Activated CD4-positive, alpha-beta T cell treated with anti-CD3 and anti-CD28 coated beads for 24 hours (primary cell): ENCODE data around the gene SMAP2.

Experiments used
- DNase-seq, 2 donors: peaks; one replicate each; pipeline ENCODE4 v3.0.0-alpha.2; 2020; ENCODE audit warnings: low read depth in 2 of 2

SMAP2 gene

DNA sequence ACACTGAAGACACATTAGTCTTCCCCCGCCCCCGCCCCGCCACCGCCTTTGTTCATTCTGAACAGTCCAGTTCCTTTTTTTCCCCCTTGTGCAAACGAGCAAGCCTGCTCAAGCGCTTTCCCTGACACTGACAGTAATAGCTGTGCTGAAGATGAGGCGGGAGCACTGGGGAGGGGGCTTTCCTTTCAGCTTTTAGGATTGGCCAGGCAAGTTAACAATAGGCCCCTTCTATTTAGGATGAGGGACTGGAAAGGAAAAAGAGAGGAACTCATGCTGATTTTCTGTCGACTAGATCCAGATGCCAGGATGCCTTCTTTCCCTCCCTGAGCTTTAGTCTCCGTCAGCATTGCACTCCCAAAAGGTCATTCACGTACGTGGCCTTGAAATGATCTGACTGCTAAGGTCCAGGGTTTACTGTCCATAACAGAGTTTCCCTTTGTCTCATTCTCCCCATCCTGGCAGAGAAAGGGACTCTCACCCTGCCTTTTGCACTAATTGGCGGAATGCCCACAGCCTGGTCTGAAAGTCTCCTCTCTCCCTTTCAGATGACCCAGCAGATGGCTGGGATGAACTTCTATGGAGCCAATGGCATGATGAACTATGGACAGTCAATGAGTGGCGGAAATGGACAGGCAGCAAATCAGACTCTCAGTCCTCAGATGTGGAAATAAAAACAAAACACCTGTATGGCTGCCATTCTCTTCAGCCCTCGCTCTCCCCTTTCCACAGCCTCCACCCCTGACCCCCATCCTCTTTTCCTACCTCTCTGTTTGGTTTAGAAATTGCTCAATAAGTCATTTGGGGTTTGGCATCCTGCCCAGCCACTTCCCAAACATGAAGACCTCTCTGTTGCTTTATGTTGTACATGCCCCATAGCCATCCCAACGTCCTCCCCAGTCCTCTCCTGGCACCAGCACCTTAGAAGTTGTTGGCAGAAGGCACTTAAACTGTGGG is 48.2 kb downstream of the SMAP2 start:
- DNase-seq: no peak

DNA sequence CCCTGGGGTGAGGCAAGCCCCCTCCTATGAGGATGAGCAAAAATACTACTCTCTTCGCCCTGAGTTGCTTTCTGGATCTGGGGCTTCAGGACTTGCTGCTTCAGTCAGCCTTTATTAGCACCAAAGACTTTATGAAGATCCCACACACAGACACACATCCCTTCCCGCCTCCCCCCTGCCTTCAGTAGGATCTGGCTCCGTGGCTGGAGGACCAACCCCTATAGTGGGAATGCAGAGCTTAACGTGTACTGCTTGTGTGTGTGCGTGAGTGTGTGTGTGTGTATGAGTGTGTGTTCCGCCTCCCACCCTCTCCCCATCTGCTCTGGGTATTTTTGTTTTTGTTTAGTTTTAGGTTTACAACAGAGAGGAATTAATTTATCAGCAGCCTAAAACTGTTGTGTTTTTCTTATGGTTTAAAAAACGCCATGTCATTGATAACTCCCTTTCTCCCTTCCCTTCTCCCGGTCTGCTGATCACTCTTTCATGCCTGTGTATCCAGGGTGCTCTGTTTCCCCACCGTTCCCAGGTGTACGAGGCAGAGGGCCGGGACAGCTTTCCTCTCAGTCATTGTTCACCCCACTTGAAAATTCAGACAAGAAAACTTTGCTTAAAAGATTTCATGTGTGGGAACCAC is 49.2 kb downstream of the SMAP2 start:
- no peak for DNase-seq

DNA sequence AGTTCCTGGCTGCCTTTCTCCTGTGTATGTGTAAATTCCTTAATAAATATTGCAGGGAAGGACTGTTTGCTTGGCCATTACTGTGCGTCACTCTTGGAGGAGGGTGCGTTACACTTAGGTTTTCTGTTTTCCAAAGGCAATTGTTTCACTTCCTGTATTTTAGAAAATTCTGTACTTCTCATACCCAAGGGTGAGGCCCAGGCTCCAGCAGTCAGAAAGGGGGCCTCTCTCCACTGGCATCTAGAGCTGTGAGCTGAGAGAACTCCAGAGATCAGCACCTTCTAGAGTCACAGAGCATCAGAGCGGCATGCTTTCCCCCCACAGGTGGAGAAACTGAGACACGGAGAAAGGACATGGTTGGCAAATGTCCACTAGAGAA is 49.7 kb downstream of the SMAP2 start:
- no peak for DNase-seq

GRCh38 chr1:40423951-40424618 is 50.6 kb downstream of the SMAP2 start:
- DNase-seq: no peak

- DNase-seq: no peak
These were observed 51.7 kb downstream of the SMAP2 start for GRCh38 chr1:40425198-40425597.

GRCh38 chr1:40431385-40431784 is 57.9 kb downstream of the SMAP2 start:
- no peak for DNase-seq

- no peak for DNase-seq
These were observed 59.3 kb downstream of the SMAP2 start for GRCh38 chr1:40432644-40433390.

GRCh38 chr1:40435471-40435870 is 61.9 kb downstream of the SMAP2 start:
- no peak for DNase-seq

DNA sequence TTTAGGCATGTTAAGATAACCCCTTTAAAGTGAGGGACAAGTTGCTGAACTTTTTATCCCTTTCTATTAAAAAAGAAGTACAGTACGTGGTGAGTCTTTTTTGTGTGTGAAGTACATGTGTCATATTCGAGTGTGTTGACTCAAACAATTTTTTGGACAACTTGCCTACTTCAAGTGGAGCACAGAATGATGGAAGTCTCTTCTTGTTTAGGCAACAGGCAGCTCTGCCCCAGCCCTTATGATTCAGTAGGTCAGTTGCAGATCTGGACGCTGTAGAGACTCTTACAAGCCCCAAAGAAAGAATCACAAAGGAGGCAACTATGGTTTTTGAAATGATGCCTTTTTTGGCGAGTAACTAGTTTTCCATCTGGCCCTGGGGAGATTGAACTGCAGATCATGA is 62.3 kb downstream of the SMAP2 start:
- no peak for DNase-seq

DNA sequence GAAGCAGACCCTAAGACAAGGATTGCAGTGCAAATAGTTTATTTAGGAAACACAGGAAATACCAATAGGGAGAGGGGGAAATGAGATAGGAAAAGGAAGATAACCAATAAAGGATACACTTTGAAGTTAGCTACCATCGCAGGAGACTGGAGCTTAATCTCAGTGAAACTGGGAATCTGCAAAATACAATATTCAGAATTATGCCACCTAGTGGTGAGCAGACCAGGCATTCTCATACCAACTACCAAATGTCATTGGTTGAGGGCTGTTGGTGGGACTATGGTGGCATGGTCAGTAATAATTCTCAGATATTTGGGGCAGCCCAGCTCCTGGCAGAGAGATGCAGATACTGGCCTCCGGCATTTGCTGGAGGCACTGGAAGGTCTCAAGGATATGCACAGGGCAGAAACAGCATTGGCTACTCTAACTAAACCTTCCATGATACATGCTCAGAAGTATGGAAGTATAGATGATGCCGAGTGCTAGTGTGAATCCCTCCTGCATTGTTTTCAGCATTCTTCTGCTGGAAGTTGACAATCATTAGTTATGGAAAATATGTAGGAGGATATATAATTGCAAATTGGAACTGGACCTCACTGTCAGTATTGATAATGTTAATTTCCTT is 65.0 kb downstream of the SMAP2 start:
- no peak for DNase-seq

DNA sequence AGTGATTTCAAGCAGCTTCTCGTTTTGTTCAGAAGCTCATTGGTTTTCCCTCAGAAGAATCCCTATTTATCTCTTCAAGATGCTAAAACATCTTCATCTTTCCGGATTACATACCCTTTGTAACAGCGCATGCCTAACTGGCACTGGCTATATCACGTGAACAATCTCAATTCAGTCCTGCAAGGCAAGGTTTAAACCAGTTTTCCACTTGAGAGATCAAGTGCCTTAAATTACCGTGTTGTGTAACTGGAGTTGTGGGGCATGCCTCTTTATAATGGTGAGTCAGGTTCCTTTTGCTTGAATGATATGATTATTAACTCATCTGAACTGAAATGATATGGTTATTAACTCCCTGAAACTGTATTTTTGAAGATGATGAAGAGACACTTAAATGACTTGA is 65.7 kb downstream of the SMAP2 start:
- DNase-seq: no peak

GRCh38 chr1:40449684-40450494 is 76.4 kb downstream of the SMAP2 start, which contains the start of gene ZFP69B:
TSS of gene ZFP69B (plus strand) at chr1:40450476. CDS start at chr1:40450962, 486 bp downstream.
- DNase-seq: peak; percentile 82 to 87

GRCh38 chr1:40450495-40451237 is 77.1 kb downstream of the SMAP2 start:
- peak; percentile 70 to 73 for DNase-seq

GRCh38 chr1:40451238-40451585 is 77.7 kb downstream of the SMAP2 start:
- DNase-seq: peak in 1 of 2 donors; percentile 10

GRCh38 chr1:40454873-40455272 is 81.3 kb downstream of the SMAP2 start:
- no peak for DNase-seq

DNA sequence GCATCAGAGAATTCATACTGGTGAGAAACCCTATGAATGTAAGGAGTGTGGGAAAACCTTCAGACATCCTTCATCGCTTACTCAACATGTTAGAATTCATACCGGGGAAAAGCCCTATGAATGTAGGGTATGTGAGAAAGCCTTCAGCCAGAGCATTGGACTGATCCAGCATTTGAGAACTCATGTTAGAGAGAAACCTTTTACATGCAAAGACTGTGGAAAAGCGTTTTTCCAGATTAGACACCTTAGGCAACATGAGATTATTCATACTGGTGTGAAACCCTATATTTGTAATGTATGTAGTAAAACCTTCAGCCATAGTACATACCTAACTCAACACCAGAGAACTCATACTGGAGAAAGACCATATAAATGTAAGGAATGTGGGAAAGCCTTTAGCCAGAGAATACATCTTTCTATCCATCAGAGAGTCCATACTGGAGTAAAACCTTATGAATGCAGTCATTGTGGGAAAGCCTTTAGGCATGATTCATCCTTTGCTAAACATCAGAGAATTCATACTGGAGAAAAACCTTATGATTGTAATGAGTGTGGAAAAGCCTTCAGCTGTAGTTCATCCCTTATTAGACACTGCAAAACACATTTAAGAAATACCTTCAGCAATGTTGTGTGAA is 89.5 kb downstream of the SMAP2 start:
- no peak for DNase-seq

DNA sequence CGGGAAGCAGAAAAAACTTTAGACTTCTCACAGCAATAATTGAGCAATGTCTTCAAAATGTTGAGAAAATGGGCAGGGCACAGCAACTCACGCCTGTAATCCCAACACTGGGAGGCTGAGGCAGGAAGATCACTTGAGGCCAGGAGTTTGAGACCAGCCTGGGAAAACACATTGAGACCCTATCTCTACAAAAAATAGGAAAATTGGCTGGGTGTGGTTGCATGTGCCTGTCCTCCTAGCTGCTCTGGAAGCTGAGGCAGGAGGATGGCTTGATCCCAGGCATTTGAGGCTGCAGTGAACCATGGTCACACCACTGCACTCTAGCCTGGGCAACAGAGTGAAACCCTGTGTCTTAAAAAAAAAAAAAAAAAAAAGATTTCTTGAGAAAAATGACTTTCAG is 95.8 kb downstream of the SMAP2 start:
- no peak for DNase-seq
